HepG2 (cell line): ENCODE results near the gene PPP1R18. TPM values are rescaled to one million over a fixed set of nuclear protein-coding genes. Genes with fewer than 3 reads are reported as not detected.

Source experiments
- ATF3 ChIP-seq: sonication (generic); formaldehyde crosslinking; IDR thresholded peaks from 2 replicates; pipeline ENCODE4 v1.4.0; 2020; ENCODE audit warnings: missing genetic modification reagents
- ATM ChIP-seq: fragments of 450-650 bp; IDR thresholded peaks from 2 replicates; pipeline ENCODE4 v1.7.1; 2017; ENCODE audit warnings: mild to moderate bottlenecking, borderline replicate concordance
- BRF2 ChIP-seq: sonication (generic); formaldehyde crosslinking; IDR thresholded peaks from 2 replicates; pipeline ENCODE4 v1.8.1; 2022; ENCODE audit warnings: mild to moderate bottlenecking, missing genetic modification reagents
- CBX2 ChIP-seq, 2 experiments: fragments of 200-600 bp in 1 of 2; sonication (generic); formaldehyde crosslinking in 1 of 2; IDR thresholded peaks; 2 replicates each; pipeline versions ENCODE4 v1.7.0 to v1.8.1; 2018 to 2022; ENCODE audit warnings: low read depth in 2 of 2, low read length in 1 of 2, mild to moderate bottlenecking in 1 of 2, missing genetic modification reagents in 1 of 2
- ELF1 ChIP-seq: sonication (generic); formaldehyde crosslinking; IDR thresholded peaks from 2 replicates; pipeline ENCODE4 v1.4.0; 2020; ENCODE audit warnings: missing genetic modification reagents
- HOXA5 ChIP-seq: sonication (generic); formaldehyde crosslinking; IDR thresholded peaks from 2 replicates; pipeline ENCODE4 v1.4.0; 2020; ENCODE audit warnings: missing genetic modification reagents
- HOXA9 ChIP-seq: sonication (generic); formaldehyde crosslinking; IDR thresholded peaks from 2 replicates; pipeline ENCODE4 v1.8.1; 2022; ENCODE audit warnings: missing genetic modification reagents, mild to moderate bottlenecking, moderate library complexity, borderline replicate concordance
- KAT2B ChIP-seq: fragments of 150-350 bp; IDR thresholded peaks from 2 replicates; pipeline ENCODE4 v1.6.1; 2014; ENCODE audit warnings: low read depth, low read length, borderline replicate concordance
- MIXL1 ChIP-seq: IDR thresholded peaks from 2 replicates; pipeline ENCODE4 v1.6.1; 2016
- MYC ChIP-seq: sonication (generic); formaldehyde crosslinking; IDR thresholded peaks from 2 replicates; pipeline ENCODE4 v1.9.0; 2021; ENCODE audit warnings: missing genetic modification reagents, borderline replicate concordance
- NFE2 ChIP-seq: sonication (generic); formaldehyde crosslinking; IDR thresholded peaks from 2 replicates; pipeline ENCODE4 v1.4.0; 2020; ENCODE audit warnings: missing genetic modification reagents
- POGK ChIP-seq: sonication (generic); formaldehyde crosslinking; conservative IDR thresholded peaks from 2 replicates; pipeline ENCODE4 v1.8.0; 2022; ENCODE audit warnings: mild to moderate bottlenecking, moderate library complexity, missing genetic modification reagents
- RORA ChIP-seq: sonication (generic); formaldehyde crosslinking; IDR thresholded peaks from 2 replicates; pipeline ENCODE4 v1.5.0; 2020; ENCODE audit warnings: mild to moderate bottlenecking, missing genetic modification reagents, moderate library complexity
- RXRA ChIP-seq: sonication (generic); formaldehyde crosslinking; IDR thresholded peaks from 2 replicates; pipeline ENCODE4 v1.5.1; 2020; ENCODE audit warnings: missing genetic modification reagents
- SMARCE1 ChIP-seq: fragments of 450-650 bp; IDR thresholded peaks from 2 replicates; pipeline ENCODE4 v1.6.1; 2017; ENCODE audit warnings: borderline replicate concordance
- TBL1XR1 ChIP-seq: fragments of 150-350 bp; IDR thresholded peaks from 2 replicates; pipeline ENCODE4 v1.6.1; 2014; ENCODE audit warnings: borderline replicate concordance, low read length; ENCODE audit not compliant: partially characterized antibody
- TFAP4 ChIP-seq: sonication (generic); IDR thresholded peaks from 2 replicates; pipeline ENCODE4 v1.6.1; 2016; ENCODE audit warnings: low read depth, borderline replicate concordance
- XRCC5 ChIP-seq: fragments of 200-400 bp; formaldehyde crosslinking; optimal IDR thresholded peaks from 2 replicates; pipeline ENCODE3; 2017; ENCODE audit warnings: mild to moderate bottlenecking, low read length
- ZNF260 ChIP-seq: sonication (generic); formaldehyde crosslinking; IDR thresholded peaks from 2 replicates; pipeline ENCODE4 v1.4.0; 2020; ENCODE audit warnings: missing genetic modification reagents, low read depth, mild to moderate bottlenecking, borderline replicate concordance
- ZNF484 ChIP-seq: sonication (generic); formaldehyde crosslinking; IDR thresholded peaks from 2 replicates; pipeline ENCODE4 v1.5.1; 2020; ENCODE audit warnings: mild to moderate bottlenecking, low read depth, missing genetic modification reagents, borderline replicate concordance
- ZNF678 ChIP-seq: sonication (generic); formaldehyde crosslinking; IDR thresholded peaks from 2 replicates; pipeline ENCODE4 v1.4.0; 2020; ENCODE audit warnings: mild to moderate bottlenecking, missing genetic modification reagents
- ZNF747 ChIP-seq: sonication (generic); formaldehyde crosslinking; IDR thresholded peaks from 2 replicates; pipeline ENCODE4 v1.8.1; 2023; ENCODE audit warnings: missing genetic modification reagents, mild to moderate bottlenecking, borderline replicate concordance
- ZNF841 ChIP-seq: sonication (generic); formaldehyde crosslinking; IDR thresholded peaks from 2 replicates; pipeline ENCODE4 v1.8.1; 2023; ENCODE audit warnings: missing genetic modification reagents, borderline replicate concordance
- ZNF883 ChIP-seq: sonication (generic); formaldehyde crosslinking; IDR thresholded peaks from 2 replicates; pipeline ENCODE4 v1.5.1; 2020; ENCODE audit warnings: mild to moderate bottlenecking, missing genetic modification reagents; ENCODE audit errors: not compliant biosample characterization
- polyA plus RNA-seq, 8 experiments: library from polyadenylated mRNA; depleted of rRNA in 3 of 8; stranded (reverse) in 7 of 8; unstranded in 1 of 8; fragments of >200 nt; fragmentation: Illumina TruSeq in 4 of 8; extraction: Trizol in 4 of 8; gene quantifications; 2 replicates each; pipeline versions ENCODE4 v1.2.1 to v1.2.3, GENCODE V29; 2011 to 2016; ENCODE audit warnings: low read depth in 4 of 8, missing spikeins in 1 of 8, mixed read lengths in 1 of 8; ENCODE audit not compliant: insufficient read depth in 1 of 8
- total RNA-seq, 5 experiments: library from RNA; depleted of rRNA; stranded (reverse); fragments of >200 nt; fragmentation: Illumina TruSeq; extraction: Trizol; gene quantifications; 2 replicates each; pipeline ENCODE4 v1.2.3, GENCODE V29; 2016; ENCODE audit warnings: low read depth in 1 of 5

Gene PPP1R18
- total and polyA plus RNA-seq, 2 of the 13 experiments (the other 11 are each of a cell fraction or from before 2014, with no cell fraction given), result 4.9 to 9.2 TPM

- TF ChIP-seq POGK (CRISPR knock-in tag) (peak; percentile 88), ZNF883 (CRISPR knock-in tag) (peak; percentile 90), RXRA (CRISPR knock-in tag) (peak; percentile 76), ATM (no peak), RORA (no peak), HOXA5 (CRISPR knock-in tag) (peak; percentile 85), MIXL1 (no peak), KAT2B (no peak), TBL1XR1 (no peak), ZNF841 (CRISPR knock-in tag) (no peak), ELF1 (CRISPR knock-in tag) (peak; percentile 69), ZNF747 (peak; percentile 97), HOXA9 (CRISPR knock-in tag) (no peak), SMARCE1 (no peak), NFE2 (CRISPR knock-in tag) (no peak), BRF2 (CRISPR knock-in tag) (peak; percentile 71), ZNF484 (CRISPR knock-in tag) (no peak), MYC (CRISPR knock-in tag) (peak; percentile 81), ATF3 (CRISPR knock-in tag) (no peak; the same call in 1 of the 2 replicates), ZNF260 (CRISPR knock-in tag) (no peak), XRCC5 (peak; percentile 96), ZNF678 (CRISPR knock-in tag) (no peak; the same call in 1 of the 2 replicates), CBX2 (IDR thresholded peaks at IDR 0.05; ENCODE audit: low read depth, low read length) (no peak), CBX2 (CRISPR knock-in tag; IDR thresholded peaks at IDR 0.05; ENCODE audit: low read depth) (no peak), TFAP4 (peak; percentile 71; the same call in 1 of the 2 replicates)
Measured at GRCh38 chr6:30626484-30627366, 59.7 kb downstream of the PPP1R18 start, which contains the start of gene ATAT1 (continued).
